Measurements from ENCODE around the gene BLOC1S3. TPM values are rescaled to one million over a fixed set of nuclear protein-coding genes. Genes with fewer than 3 reads are reported as not detected.

The BLOC1S3 gene
- 6.5 and 8.5 TPM in 2 replicates for total RNA-seq

GRCh38 chr19:45178262-45179071 lies at the start of gene BLOC1S3:
Gene BLOC1S3, plus strand, starts transcription at chr19:45178784. Its CDS starts 513 bp downstream, at chr19:45179297.

GRCh38 chr19:45160870-45161737 lies 17.5 kb upstream of the BLOC1S3 start, which contains the start of gene NKPD1:
Gene NKPD1, minus strand, starts transcription at chr19:45160982. Its CDS starts 832 bp downstream, at chr19:45160150.

GRCh38 chr19:45177817-45178261 lies 745 bp upstream of the BLOC1S3 start, which contains the start of gene TRAPPC6A:
Gene TRAPPC6A, minus strand, starts transcription at chr19:45178237. Its CDS starts 19 bp downstream, at chr19:45178218.

Other genes starting within 250 kb of the BLOC1S3 start
- not detected in 2 replicates for gene APOC4, start 236.5 kb upstream of the BLOC1S3 start, total RNA-seq
- not detected in 2 replicates for gene APOC2, start 232.7 kb upstream of the BLOC1S3 start, total RNA-seq
- gene CLPTM1, start 223.4 kb upstream of the BLOC1S3 start, total RNA-seq = 127 and 130 TPM in 2 replicates
- gene RELB, start 177.3 kb upstream of the BLOC1S3 start, total RNA-seq = 20.0 and 35.9 TPM in 2 replicates
- gene CLASRP, start 139.7 kb upstream of the BLOC1S3 start, total RNA-seq = 16.6 and 28.5 TPM in 2 replicates
- gene ZNF296, start 102.3 kb upstream of the BLOC1S3 start, total RNA-seq = 1.5 and 1.9 TPM in 2 replicates
- 38.0 and 53.8 TPM in 2 replicates for gene GEMIN7, start 99.5 kb upstream of the BLOC1S3 start, total RNA-seq
- 46.3 and 64.8 TPM in 2 replicates for gene PPP1R37, start 85.6 kb upstream of the BLOC1S3 start, total RNA-seq
- gene NKPD1, start 17.8 kb upstream of the BLOC1S3 start, total RNA-seq = under 0.01 and 0.25 TPM in 2 replicates
- 7.8 and 52.2 TPM in 2 replicates for gene TRAPPC6A, start 547 bp upstream of the BLOC1S3 start, total RNA-seq
- 0.13 TPM in 1 of 2 replicates, not detected in the other for gene EXOC3L2, start 66.6 kb downstream of the BLOC1S3 start, total RNA-seq
- gene MARK4, start 72.5 kb downstream of the BLOC1S3 start, total RNA-seq = 10.8 and 41.7 TPM in 2 replicates
- gene CKM, start 144.1 kb downstream of the BLOC1S3 start, total RNA-seq = not detected in 2 replicates
- gene KLC3, start 162.0 kb downstream of the BLOC1S3 start, total RNA-seq = 1.3 and 2.2 TPM in 2 replicates
- 34.6 and 46.6 TPM in 2 replicates for gene ERCC2, start 191.8 kb downstream of the BLOC1S3 start, total RNA-seq
- 23.8 and 31.1 TPM in 2 replicates for gene PPP1R13L, start 226.3 kb downstream of the BLOC1S3 start, total RNA-seq
- gene POLR1G, start 227.9 kb downstream of the BLOC1S3 start, total RNA-seq = 6.0 and 24.6 TPM in 2 replicates
- gene ERCC1, start 245.1 kb downstream of the BLOC1S3 start, total RNA-seq = 97.6 and 131 TPM in 2 replicates

All from mesangial cell (primary cell).